HG03354 (cell line): ENCODE data around the gene PLCB1.
A peak's percentile ranks its signal among the peaks of the same experiment; 100 is the strongest.
"Not testable (repeated sequence)": the region's sequence is repeated elsewhere in the genome, so short reads cannot be mapped to it uniquely, and the experiment has no call there.

Experiments used
- ATAC-seq: cut with Tn5 transposase; IDR thresholded peaks from one replicate; pipeline ENCODE4 v1.9.1; 2021; ENCODE audit warnings: mild to moderate bottlenecking; ENCODE audit not compliant: unreplicated experiment, poor library complexity, severe bottlenecking

PLCB1 gene

GRCh38 chr20:8421981-8422380 is 289.9 kb downstream of the PLCB1 start:
- no peak for ATAC-seq

- ATAC-seq: no peak
Observed at GRCh38 chr20:8423482-8423881, 291.4 kb downstream of the PLCB1 start.

GRCh38 chr20:8424010-8424409 is 291.9 kb downstream of the PLCB1 start:
- ATAC-seq: no peak

- no peak for ATAC-seq
Observed at GRCh38 chr20:8425016-8425415, 292.9 kb downstream of the PLCB1 start.

- ATAC-seq: no peak
Observed at GRCh38 chr20:8425802-8426201, 293.7 kb downstream of the PLCB1 start.

GRCh38 chr20:8427419-8428040 is 295.5 kb downstream of the PLCB1 start:
- no peak for ATAC-seq

GRCh38 chr20:8428988-8429387 is 296.9 kb downstream of the PLCB1 start:
- ATAC-seq: no peak

- ATAC-seq: no peak
Observed at GRCh38 chr20:8431538-8432434, 299.7 kb downstream of the PLCB1 start.

- no peak for ATAC-seq
Observed at GRCh38 chr20:8432435-8433148, 300.5 kb downstream of the PLCB1 start.

GRCh38 chr20:8433291-8433690 is 301.2 kb downstream of the PLCB1 start:
- ATAC-seq: no peak

- no peak for ATAC-seq
Observed at GRCh38 chr20:8434326-8434876, 302.3 kb downstream of the PLCB1 start.

- no peak for ATAC-seq
Observed at GRCh38 chr20:8435285-8436035, 303.4 kb downstream of the PLCB1 start.

- ATAC-seq: not testable (repeated sequence)
Observed at GRCh38 chr20:8436938-8437337, 304.9 kb downstream of the PLCB1 start.

GRCh38 chr20:8438748-8439147 is 306.7 kb downstream of the PLCB1 start:
- ATAC-seq: no peak

- ATAC-seq: no peak
Observed at GRCh38 chr20:8443464-8444072, 311.5 kb downstream of the PLCB1 start.

GRCh38 chr20:8447262-8448120 is 315.4 kb downstream of the PLCB1 start:
- ATAC-seq: no peak

- no peak for ATAC-seq
Observed at GRCh38 chr20:8449123-8449522, 317.1 kb downstream of the PLCB1 start.

GRCh38 chr20:8454137-8454712 is 322.2 kb downstream of the PLCB1 start:
- peak; percentile 73 for ATAC-seq
